Dermis lymphatic vessel endothelial cell (primary cell): Measurements from ENCODE around the gene CCNH. TPM values are rescaled to one million over a fixed set of nuclear protein-coding genes. Genes with fewer than 3 reads are reported as not detected.

Source experiments
- total RNA-seq: library from RNA; depleted of rRNA; stranded (reverse); fragments of >200 nt; gene quantifications from 2 replicates; pipeline ENCODE4 v1.2.1, GENCODE V29; 2014

CCNH gene
- 60.4 and 68.2 TPM in 2 replicates for total RNA-seq

GRCh38 chr5:87412630-87413342 lies at the start of gene CCNH:
TSS of gene CCNH (minus strand) at chr5:87412930. CDS start at chr5:87412794, 136 bp downstream.

Other genes with a start within 250 kb of the CCNH start
- gene RASA1, start 145.0 kb downstream of the CCNH start, total RNA-seq: 41.3 and 48.1 TPM in 2 replicates